HL-60 (cell line): ENCODE data around the gene ZBTB12.

Experiments
- GABPA ChIP-seq: IDR thresholded peaks from 2 replicates; pipeline ENCODE4 v1.6.1; 2012; ENCODE audit warnings: low read depth
- POLR2AphosphoS5 ChIP-seq: IDR thresholded peaks from 2 replicates; pipeline ENCODE4 v1.6.1; 2012; ENCODE audit warnings: low read depth
- TF ChIP-seq, protein P1 (sequence below): IDR thresholded peaks from one replicate; pipeline ENCODE4 v1.5.1; 2011; ENCODE audit warnings: low read length, control low read depth, inconsistent platforms; ENCODE audit not compliant: insufficient read depth
- TF ChIP-seq, protein P2 (sequence below): IDR thresholded peaks from 2 replicates; pipeline ENCODE4 v1.6.1; 2012; ENCODE audit warnings: low read depth; ENCODE audit not compliant: insufficient replicate concordance

DNA sequence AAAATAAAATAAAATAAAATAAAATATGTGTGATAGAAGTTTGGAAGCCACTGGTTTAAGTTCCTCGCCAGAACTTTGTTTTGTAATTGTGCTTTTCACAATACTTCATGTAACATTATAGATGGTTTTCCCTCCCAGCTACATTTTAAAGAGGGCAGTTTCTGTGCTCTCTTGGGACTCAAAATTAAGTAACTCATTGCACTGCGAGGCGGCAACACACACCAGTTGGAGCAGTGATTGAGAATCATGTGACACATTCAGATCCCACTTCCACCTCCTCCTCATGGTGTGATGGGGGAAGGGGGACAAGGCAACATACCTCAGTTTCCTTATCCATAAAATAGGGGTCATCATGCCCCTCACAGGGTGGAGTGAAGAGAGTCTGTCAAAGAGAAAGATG is 33.1 kb upstream of the ZBTB12 start:
- TF ChIP-seq, protein P1, sequence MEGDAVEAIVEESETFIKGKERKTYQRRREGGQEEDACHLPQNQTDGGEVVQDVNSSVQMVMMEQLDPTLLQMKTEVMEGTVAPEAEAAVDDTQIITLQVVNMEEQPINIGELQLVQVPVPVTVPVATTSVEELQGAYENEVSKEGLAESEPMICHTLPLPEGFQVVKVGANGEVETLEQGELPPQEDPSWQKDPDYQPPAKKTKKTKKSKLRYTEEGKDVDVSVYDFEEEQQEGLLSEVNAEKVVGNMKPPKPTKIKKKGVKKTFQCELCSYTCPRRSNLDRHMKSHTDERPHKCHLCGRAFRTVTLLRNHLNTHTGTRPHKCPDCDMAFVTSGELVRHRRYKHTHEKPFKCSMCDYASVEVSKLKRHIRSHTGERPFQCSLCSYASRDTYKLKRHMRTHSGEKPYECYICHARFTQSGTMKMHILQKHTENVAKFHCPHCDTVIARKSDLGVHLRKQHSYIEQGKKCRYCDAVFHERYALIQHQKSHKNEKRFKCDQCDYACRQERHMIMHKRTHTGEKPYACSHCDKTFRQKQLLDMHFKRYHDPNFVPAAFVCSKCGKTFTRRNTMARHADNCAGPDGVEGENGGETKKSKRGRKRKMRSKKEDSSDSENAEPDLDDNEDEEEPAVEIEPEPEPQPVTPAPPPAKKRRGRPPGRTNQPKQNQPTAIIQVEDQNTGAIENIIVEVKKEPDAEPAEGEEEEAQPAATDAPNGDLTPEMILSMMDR = no peak
- TF ChIP-seq POLR2AphosphoS5 = no peak
- TF ChIP-seq GABPA = no peak
- TF ChIP-seq, protein P2, sequence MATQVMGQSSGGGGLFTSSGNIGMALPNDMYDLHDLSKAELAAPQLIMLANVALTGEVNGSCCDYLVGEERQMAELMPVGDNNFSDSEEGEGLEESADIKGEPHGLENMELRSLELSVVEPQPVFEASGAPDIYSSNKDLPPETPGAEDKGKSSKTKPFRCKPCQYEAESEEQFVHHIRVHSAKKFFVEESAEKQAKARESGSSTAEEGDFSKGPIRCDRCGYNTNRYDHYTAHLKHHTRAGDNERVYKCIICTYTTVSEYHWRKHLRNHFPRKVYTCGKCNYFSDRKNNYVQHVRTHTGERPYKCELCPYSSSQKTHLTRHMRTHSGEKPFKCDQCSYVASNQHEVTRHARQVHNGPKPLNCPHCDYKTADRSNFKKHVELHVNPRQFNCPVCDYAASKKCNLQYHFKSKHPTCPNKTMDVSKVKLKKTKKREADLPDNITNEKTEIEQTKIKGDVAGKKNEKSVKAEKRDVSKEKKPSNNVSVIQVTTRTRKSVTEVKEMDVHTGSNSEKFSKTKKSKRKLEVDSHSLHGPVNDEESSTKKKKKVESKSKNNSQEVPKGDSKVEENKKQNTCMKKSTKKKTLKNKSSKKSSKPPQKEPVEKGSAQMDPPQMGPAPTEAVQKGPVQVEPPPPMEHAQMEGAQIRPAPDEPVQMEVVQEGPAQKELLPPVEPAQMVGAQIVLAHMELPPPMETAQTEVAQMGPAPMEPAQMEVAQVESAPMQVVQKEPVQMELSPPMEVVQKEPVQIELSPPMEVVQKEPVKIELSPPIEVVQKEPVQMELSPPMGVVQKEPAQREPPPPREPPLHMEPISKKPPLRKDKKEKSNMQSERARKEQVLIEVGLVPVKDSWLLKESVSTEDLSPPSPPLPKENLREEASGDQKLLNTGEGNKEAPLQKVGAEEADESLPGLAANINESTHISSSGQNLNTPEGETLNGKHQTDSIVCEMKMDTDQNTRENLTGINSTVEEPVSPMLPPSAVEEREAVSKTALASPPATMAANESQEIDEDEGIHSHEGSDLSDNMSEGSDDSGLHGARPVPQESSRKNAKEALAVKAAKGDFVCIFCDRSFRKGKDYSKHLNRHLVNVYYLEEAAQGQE = no peak
